ENCODE data around the gene DCAF6. TPM values are rescaled to one million over a fixed set of nuclear protein-coding genes. Genes with fewer than 3 reads are reported as not detected.

DCAF6 gene
- total RNA-seq, 2 donors from 2014 or later: 21.4 to 32.3 TPM

DNA sequence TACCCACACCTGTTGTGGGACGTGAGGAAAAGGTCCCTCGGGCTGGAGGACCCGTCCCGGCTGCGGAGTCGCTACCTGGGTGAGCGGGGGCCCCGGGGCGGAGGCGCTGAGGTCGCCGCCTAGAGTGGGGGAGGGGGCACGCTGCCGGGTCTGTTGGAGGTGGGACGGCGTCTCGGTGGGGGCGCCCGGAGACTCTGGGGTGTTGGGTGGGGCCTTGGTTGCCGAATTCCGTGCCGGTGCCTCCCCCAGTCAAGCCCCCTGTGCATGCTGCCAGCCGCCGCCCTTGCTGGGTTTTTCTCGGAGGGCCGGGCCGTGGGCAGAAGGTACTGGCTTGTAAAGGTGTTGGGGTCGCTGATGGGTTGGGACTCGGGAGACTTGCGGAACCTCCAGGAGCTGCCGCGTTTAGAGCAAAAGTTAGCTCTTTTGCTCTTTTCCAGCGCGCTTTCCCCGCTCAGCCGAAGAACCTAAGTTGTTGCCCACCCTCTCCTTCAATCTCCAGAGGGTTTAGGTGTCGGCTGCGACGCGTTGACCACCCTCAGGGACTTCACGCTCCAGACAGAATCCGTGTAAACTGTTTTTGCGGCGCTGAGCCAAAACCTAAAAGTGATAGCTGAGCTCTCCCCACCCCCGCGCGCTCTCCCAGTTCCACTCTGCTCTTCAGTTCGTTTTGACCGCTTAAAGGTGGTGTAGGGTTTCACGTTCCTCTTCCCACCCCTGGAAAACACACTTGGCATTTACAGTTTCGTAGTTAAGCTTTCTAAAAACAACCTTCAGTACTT is 636 bp downstream of the DCAF6 start, which contains the start of gene MPC2:
MPC2 (minus strand) TSS at position 143 of the 779 bp plus-strand sequence. CDS start 1,231 bp downstream, outside the sequence.
- DNase-seq: peak; percentile 80
- no peaks in the 10 kb centered on the region for H3K9me3 Mint-ChIP-seq
- TF ChIP-seq, protein P1, sequence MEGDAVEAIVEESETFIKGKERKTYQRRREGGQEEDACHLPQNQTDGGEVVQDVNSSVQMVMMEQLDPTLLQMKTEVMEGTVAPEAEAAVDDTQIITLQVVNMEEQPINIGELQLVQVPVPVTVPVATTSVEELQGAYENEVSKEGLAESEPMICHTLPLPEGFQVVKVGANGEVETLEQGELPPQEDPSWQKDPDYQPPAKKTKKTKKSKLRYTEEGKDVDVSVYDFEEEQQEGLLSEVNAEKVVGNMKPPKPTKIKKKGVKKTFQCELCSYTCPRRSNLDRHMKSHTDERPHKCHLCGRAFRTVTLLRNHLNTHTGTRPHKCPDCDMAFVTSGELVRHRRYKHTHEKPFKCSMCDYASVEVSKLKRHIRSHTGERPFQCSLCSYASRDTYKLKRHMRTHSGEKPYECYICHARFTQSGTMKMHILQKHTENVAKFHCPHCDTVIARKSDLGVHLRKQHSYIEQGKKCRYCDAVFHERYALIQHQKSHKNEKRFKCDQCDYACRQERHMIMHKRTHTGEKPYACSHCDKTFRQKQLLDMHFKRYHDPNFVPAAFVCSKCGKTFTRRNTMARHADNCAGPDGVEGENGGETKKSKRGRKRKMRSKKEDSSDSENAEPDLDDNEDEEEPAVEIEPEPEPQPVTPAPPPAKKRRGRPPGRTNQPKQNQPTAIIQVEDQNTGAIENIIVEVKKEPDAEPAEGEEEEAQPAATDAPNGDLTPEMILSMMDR (conservative IDR thresholded peaks at IDR 0.05): no peak
- Histone ChIP-seq H3K27ac (ENCODE audit: low read depth, low read length) (peak within 1 kb of the TSS; percentile 99), H3K4me3 (ENCODE audit: low read length) (peak within 1 kb of the TSS; percentile 94), H3K9ac (ENCODE audit: extremely low read depth, low read length, poor library complexity, severe bottlenecking) (peak within 1 kb of the TSS; percentile 93), H3K9me3 (ENCODE audit: control insufficient read depth, low read length) (no peaks in the 10 kb centered on the region), H3K36me3 (ENCODE audit: control insufficient read depth, insufficient read depth, low read length) (peaks cover 11% of the 10 kb centered on the region), H3K4me1 (ENCODE audit: control insufficient read depth, insufficient read depth, low read length) (no peaks in the 10 kb centered on the region), H3K27me3 (ENCODE audit: control insufficient read depth, insufficient read depth, low read length, poor library complexity, severe bottlenecking) (no peaks in the 10 kb centered on the region)
- WGBS, 2 experiments (ENCODE audit: insufficient coverage in 1 of 2, insufficient read length in 1 of 2): 0 to 1% methylated on average over 22 to 51 of the region's 51 CpGs
- peak within 1 kb of the TSS; percentile 96 for H3K4me3 Mint-ChIP-seq
- no peaks in the 10 kb centered on the region for H3K27me3 Mint-ChIP-seq (ENCODE audit: insufficient read depth)
- peaks cover 4% of the 10 kb centered on the region for H3K36me3 Mint-ChIP-seq (ENCODE audit: low read depth)
- H3K4me1 Mint-ChIP-seq: peaks cover 24% of the 10 kb centered on the region
- H3K27ac Mint-ChIP-seq: peak within 1 kb of the TSS; percentile 100

GRCh38 chr1:167937709-167938010 is 1.2 kb downstream of the DCAF6 start:
- Mint-ChIP-seq H3K4me1 (peaks cover 22% of the 10 kb centered on the region), H3K27ac (peak overlapping the region; percentile 98), H3K9me3 (peaks cover 3% of the 10 kb centered on the region), H3K27me3 (ENCODE audit: insufficient read depth) (no peaks in the 10 kb centered on the region), H3K36me3 (ENCODE audit: low read depth) (peaks cover 10% of the 10 kb centered on the region), H3K4me3 (peak overlapping the region; percentile 96)
- no peaks in the 10 kb centered on the region for H3K9me3 ChIP-seq (ENCODE audit: control insufficient read depth, low read length)
- no peak for DNase-seq
- WGBS, 2 experiments (ENCODE audit: insufficient coverage in 1 of 2, insufficient read length in 1 of 2): 0% methylated on average over 3 of the region's 5 CpGs
- peak overlapping the region; percentile 99 for H3K27ac ChIP-seq (ENCODE audit: low read depth, low read length)
- TF ChIP-seq, protein P1 (conservative IDR thresholded peaks at IDR 0.05): no peak
- peak overlapping the region; percentile 94 for H3K4me3 ChIP-seq (ENCODE audit: low read length)
- H3K36me3 ChIP-seq (ENCODE audit: control insufficient read depth, insufficient read depth, low read length): peaks cover 12% of the 10 kb centered on the region
- no peaks in the 10 kb centered on the region for H3K4me1 ChIP-seq (ENCODE audit: control insufficient read depth, insufficient read depth, low read length)
- H3K27me3 ChIP-seq (ENCODE audit: control insufficient read depth, insufficient read depth, low read length, poor library complexity, severe bottlenecking): no peaks in the 10 kb centered on the region
- peak overlapping the region; percentile 93 for H3K9ac ChIP-seq (ENCODE audit: extremely low read depth, low read length, poor library complexity, severe bottlenecking)

DNA sequence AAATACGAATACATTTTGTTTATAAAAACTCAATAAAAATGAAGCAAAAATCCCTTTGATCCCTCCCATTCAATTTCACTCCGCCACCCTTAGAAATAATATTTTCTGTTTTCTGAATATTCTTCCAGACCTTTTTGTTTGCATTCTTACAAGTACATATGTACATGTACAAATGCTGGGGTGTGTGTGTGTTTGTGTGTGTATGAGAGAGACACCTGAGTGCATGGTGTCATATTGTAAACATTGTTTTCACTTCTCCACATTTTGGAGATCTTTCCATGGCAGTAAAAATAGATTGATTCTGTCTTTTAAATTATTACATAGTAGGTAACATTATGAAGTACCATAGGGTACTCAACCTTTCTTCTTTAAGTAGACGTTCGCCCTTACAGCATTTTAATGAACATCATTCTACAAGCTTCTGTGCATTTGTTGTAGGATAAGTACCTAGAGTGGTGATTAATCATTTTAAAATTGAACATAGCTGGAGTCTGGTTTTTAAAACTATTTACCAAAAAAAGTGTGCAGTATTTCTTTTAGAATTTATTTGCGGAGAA is 1.7 kb downstream of the DCAF6 start:
- H3K36me3 ChIP-seq (ENCODE audit: control insufficient read depth, insufficient read depth, low read length): peaks cover 12% of the 10 kb centered on the region
- Mint-ChIP-seq H3K36me3 (ENCODE audit: low read depth) (peaks cover 13% of the 10 kb centered on the region), H3K4me3 (peak overlapping the region; percentile 96), H3K27ac (peak overlapping the region; percentile 98), H3K4me1 (peaks cover 22% of the 10 kb centered on the region), H3K9me3 (peaks cover 7% of the 10 kb centered on the region), H3K27me3 (ENCODE audit: insufficient read depth) (no peaks in the 10 kb centered on the region)
- 61% methylated on average over 3 of the region's 5 CpGs; no CpG with 5 or more reads in 1 of the 2 experiments for WGBS, 2 experiments (ENCODE audit: insufficient coverage in 1 of 2, insufficient read length in 1 of 2)
- no peaks in the 10 kb centered on the region for H3K4me1 ChIP-seq (ENCODE audit: control insufficient read depth, insufficient read depth, low read length)
- H3K9ac ChIP-seq (ENCODE audit: extremely low read depth, low read length, poor library complexity, severe bottlenecking): peak overlapping the region; percentile 93
- peak overlapping the region; percentile 94 for H3K4me3 ChIP-seq (ENCODE audit: low read length)
- H3K27ac ChIP-seq (ENCODE audit: low read depth, low read length): no peak overlapping the region
- TF ChIP-seq, protein P1 (conservative IDR thresholded peaks at IDR 0.05): no peak
- H3K9me3 ChIP-seq (ENCODE audit: control insufficient read depth, low read length): no peaks in the 10 kb centered on the region
- H3K27me3 ChIP-seq (ENCODE audit: control insufficient read depth, insufficient read depth, low read length, poor library complexity, severe bottlenecking): no peaks in the 10 kb centered on the region
- no peak for DNase-seq

All from endodermal cell (in vitro differentiated cells).